Fibroblast of pulmonary artery (primary cell): ENCODE results near the gene OSCP1.
A peak's percentile ranks its signal among the peaks of the same experiment; 100 is the strongest.

Experiments used
- DNase-seq: peaks from one replicate; pipeline ENCODE4 v3.0.0-alpha.2; 2010; ENCODE audit warnings: low read depth
- H3K4me3 ChIP-seq: replicated peaks from 2 replicates; pipeline ENCODE4 v1.5.1; 2011; ENCODE audit warnings: low read depth, mild to moderate bottlenecking, control low read depth, low read length, moderate library complexity
- CTCF ChIP-seq: IDR thresholded peaks from 2 replicates; pipeline ENCODE4 v1.5.1; 2011; ENCODE audit warnings: mild to moderate bottlenecking, control low read depth, low read length, inconsistent platforms; ENCODE audit errors: missing control alignments

Gene OSCP1

DNA sequence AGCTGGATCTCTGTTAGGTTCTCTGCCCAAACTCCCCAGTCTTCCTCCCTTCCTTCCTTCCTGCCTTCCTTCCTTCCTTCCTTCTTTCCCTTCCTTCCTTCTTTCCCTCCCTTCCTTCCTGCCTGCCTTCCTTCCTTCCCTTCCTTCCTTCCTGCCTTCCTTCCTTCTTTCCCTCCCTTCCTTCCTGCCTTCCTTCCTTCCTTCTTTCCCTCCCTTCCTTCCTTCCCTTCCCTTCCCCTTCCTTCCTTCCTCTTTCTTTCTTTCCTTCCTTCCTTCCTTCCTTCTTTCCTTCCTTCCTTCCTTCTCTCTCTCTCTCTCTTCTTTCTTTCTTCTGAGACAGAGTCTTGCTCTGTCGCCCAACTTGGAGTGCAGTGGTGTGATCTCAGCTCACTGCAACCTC, 43.8 kb downstream of the OSCP1 start:
- H3K4me3 ChIP-seq: no peak overlapping the region
- no peak for TF ChIP-seq CTCF
- DNase-seq: no peak

- TF ChIP-seq CTCF: no peak
- DNase-seq: no peak
- no peak overlapping the region for H3K4me3 ChIP-seq
These were observed 47.8 kb downstream of the OSCP1 start for GRCh38 chr1:36402504-36402890.

DNA sequence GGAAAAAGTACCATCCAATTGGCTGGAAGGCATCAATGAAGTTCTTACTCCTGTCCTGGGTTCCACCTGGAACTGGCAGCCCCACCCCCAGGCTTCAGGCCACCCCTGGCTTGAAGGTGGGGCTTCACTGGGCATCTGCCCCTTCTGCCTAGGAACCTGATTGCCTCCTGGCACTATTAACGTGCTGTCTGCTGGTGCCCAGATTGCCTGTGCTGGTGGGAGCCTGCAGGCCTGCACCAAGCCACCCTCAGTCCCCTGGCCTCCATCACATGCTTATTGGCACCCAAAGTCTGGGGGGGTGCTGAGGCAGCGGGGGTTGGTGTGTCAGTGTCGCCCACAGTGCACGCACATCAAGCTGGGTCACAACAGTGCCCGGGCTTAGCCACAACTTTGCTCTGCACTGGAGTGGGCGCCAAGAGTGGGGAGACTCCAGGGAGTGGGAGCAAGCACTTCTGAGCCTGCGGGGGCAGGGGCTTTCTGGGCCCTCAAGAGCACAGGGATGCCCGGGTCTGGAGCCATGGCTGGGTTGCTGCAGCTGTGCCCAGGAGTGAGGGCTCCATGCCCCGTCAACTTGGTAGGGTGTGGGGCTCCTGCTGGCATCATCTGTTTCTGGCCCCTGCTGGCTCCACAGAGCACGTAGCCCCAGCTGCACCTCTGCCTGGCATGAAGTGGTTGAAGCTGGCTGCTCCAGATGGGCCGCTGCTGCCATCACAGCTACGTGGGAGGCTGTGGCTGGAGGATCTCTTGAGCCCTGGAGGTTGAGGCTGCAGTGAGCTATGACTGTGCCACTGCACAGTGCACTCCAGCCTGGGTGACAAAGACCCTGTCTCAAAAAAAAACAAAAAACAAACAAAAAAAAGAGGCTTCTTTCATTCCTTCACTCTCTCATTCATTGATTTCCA, 48.4 kb downstream of the OSCP1 start:
- no peak for TF ChIP-seq CTCF
- DNase-seq: no peak
- peak overlapping the region; percentile 47 for H3K4me3 ChIP-seq

DNA sequence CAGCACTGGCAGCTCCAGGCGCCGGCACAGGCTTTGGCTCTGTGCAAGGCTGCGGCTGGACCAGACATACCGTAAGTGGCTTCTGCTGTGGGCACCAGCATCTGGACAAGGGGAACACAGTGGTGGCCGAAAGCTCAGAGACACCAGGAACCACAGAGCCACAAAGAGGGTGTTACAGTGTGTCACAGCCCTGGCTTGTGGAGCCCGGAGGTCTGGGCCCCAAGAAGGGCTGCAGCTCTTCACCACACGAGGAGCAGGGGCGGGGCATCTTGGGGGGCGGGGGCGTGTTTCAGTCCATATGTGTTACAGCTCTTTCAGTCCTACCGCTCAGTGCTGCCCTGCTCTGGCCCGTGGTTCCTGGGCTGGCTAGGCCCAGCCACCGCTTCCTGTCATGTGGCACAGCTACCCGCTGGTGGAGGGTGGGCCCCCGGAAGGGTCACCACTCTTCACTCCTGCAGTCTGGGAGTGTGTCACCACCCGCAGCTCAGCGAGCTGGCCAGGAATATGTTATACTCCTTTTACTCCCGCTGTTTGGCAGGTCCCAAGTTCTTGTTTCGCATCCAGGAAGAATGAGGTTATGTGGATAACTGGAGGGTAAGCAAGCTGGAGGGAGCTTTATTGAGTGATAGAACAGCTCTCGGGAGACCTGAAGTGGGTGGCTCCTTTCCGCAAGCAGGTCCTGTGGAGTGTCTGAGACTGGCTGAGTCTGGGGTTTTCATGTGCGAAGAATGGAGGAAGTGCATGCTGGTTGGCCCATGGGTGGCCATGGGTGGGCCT, 49.2 kb downstream of the OSCP1 start:
- DNase-seq: peak; percentile 78
- peak overlapping the region; percentile 47 for H3K4me3 ChIP-seq
- no peak for TF ChIP-seq CTCF

DNA sequence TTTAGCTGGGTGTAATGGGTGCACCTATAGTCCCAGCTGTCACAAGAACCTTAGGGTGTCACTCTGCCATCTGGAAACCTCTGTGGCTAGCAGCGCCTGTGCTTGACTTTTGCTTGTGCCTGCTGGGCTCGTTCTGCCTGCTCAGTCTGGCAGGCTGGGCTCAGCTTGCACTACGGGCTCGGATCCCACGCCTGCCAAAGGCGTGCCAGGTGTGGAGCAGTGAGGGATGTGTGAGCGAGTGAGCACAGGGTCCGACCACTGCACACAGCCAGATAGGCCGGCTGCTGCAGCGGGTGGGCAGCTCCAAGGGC, 49.8 kb downstream of the OSCP1 start:
- H3K4me3 ChIP-seq: no peak overlapping the region
- no peak for DNase-seq

DNA sequence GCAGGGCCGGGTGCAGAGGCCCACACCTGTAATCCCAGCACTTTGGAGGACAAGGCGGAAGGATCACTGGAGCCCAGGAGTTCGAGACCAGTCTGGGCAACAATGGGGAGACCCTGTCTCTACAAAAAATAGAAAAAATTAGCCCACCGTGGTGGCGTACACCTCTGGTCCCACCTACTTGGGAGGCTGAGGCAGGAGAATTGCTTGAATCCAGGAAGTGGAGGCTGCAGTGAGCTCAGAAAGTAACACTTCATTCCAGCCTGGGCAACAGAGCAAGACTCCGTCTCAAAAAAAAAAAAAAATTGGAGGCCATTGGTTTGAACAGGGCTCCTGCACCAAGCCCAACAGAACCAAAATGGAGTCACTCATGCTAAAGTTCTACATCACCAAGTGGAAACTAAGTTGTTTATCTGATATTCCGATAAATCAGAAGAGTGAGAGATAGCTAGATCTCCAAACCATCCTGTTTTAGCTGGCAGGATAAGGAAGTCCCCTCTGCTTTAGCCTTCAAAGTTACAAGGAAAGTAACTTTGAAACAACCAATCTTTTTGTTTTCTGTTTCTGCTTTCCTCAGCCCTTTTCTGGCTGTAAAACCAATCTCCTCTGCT, 51.8 kb downstream of the OSCP1 start:
- TF ChIP-seq CTCF: no peak
- H3K4me3 ChIP-seq: no peak overlapping the region
- DNase-seq: no peak

More for the DNA sequence above, 49.8 kb downstream of the OSCP1 start:
- TF ChIP-seq CTCF: no peak
